ENCODE results near the gene CREM.

DNA sequence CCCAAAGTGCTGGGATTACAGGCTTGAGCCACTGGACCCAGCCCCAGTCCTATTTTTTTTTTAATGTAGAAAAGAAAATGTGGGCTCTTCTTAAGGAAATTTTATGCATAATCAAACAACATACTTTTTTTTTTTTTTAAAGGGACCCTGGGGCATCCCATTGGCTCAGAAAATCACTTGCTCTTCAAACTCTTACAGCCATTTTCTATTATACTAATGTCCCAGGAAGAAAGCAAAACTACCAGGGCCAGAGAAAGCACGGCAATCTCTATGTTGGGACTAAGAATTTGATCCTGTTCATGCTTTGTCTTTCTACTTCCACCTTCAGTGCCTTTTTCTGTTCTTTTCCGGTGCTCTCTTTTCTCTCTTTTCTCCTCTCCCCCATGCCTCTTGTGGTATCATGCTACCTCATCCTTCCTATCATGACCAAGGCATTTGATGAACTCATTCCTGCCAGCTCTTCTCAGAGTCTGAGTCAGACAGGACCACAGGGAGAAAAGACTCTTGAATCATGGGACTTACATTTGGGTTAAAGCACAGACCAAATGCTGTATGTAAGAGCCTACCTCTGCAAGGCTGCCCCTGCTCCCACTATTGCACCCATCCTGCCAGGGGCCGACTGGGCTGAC lies 133.2 kb downstream of the CREM start:
- TF ChIP-seq, protein P1, sequence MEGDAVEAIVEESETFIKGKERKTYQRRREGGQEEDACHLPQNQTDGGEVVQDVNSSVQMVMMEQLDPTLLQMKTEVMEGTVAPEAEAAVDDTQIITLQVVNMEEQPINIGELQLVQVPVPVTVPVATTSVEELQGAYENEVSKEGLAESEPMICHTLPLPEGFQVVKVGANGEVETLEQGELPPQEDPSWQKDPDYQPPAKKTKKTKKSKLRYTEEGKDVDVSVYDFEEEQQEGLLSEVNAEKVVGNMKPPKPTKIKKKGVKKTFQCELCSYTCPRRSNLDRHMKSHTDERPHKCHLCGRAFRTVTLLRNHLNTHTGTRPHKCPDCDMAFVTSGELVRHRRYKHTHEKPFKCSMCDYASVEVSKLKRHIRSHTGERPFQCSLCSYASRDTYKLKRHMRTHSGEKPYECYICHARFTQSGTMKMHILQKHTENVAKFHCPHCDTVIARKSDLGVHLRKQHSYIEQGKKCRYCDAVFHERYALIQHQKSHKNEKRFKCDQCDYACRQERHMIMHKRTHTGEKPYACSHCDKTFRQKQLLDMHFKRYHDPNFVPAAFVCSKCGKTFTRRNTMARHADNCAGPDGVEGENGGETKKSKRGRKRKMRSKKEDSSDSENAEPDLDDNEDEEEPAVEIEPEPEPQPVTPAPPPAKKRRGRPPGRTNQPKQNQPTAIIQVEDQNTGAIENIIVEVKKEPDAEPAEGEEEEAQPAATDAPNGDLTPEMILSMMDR (IDR thresholded peaks at IDR 0.05), result no peak
- no peak for TF ChIP-seq POLR2A (IDR thresholded peaks at IDR 0.05)

Data from testis (tissue), 2 donors.